K562 (cell line): ENCODE results near the gene SRSF11. TPM values are rescaled to one million over a fixed set of nuclear protein-coding genes. Genes with fewer than 3 reads are reported as not detected.

Experiments used
- KAT7 ChIP-seq: sonication (generic); formaldehyde crosslinking; IDR thresholded peaks from 2 replicates; pipeline ENCODE4 v1.8.0; 2022; ENCODE audit warnings: missing genetic modification reagents, mild to moderate bottlenecking, borderline replicate concordance
- LEF1 ChIP-seq: fragments of 450-650 bp; IDR thresholded peaks from 2 replicates; pipeline ENCODE4 v1.6.1; 2016; ENCODE audit warnings: mild to moderate bottlenecking
- MTA1 ChIP-seq: fragments of 450-650 bp; IDR thresholded peaks from 2 replicates; pipeline ENCODE4 v1.6.1; 2017; ENCODE audit warnings: borderline replicate concordance
- MYNN ChIP-seq, 2 experiments: sonication (generic); formaldehyde crosslinking in 1 of 2; IDR thresholded peaks; 2 replicates each; pipeline versions ENCODE4 v1.5.0 to v1.6.1; 2016 to 2020; ENCODE audit warnings: antibody characterized with exemption in 1 of 2, missing genetic modification reagents in 1 of 2
- NFE2 ChIP-seq: IDR thresholded peaks from 2 replicates; pipeline ENCODE4 v1.6.1; 2014; ENCODE audit warnings: antibody characterized with exemption, low read depth
- PPARD ChIP-seq: fragments of 250-450 bp; sonication (Bioruptor Pico); IDR thresholded peaks from 2 replicates; pipeline ENCODE4 v1.8.0; 2022; ENCODE audit warnings: inconsistent platforms, mild to moderate bottlenecking, moderate library complexity
- RBBP5 ChIP-seq: fragments of 200-600 bp; sonication (generic); IDR thresholded peaks from 2 replicates; pipeline ENCODE4 v1.6.1; 2012; ENCODE audit warnings: borderline replicate concordance, mild to moderate bottlenecking, low read length, control low read depth, inconsistent platforms; ENCODE audit not compliant: insufficient read depth, poor library complexity, severe bottlenecking
- RBFOX2 ChIP-seq: fragments of 200-400 bp; formaldehyde crosslinking; IDR thresholded peaks from 2 replicates; pipeline ENCODE4 v1.6.1; 2017; ENCODE audit warnings: low read depth, mild to moderate bottlenecking, low read length, moderate library complexity
- SNIP1 ChIP-seq: fragments of 450-650 bp; IDR thresholded peaks from 2 replicates; pipeline ENCODE4 v1.7.1; 2017; ENCODE audit warnings: low read depth, mild to moderate bottlenecking
- SUPT5H ChIP-seq: fragments of 450-650 bp; IDR thresholded peaks from 2 replicates; pipeline ENCODE4 v1.6.1; 2016
- TAF1 ChIP-seq: IDR thresholded peaks from 2 replicates; pipeline ENCODE4 v1.6.1; 2011; ENCODE audit warnings: mild to moderate bottlenecking, low read length, moderate library complexity; ENCODE audit not compliant: insufficient read depth, control insufficient read depth, severe bottlenecking; ENCODE audit errors: extremely low read depth
- TEAD2 ChIP-seq: fragments of 450-650 bp; IDR thresholded peaks from 2 replicates; pipeline ENCODE4 v1.6.1; 2016; ENCODE audit warnings: missing genetic modification characterization, control low read depth, missing compliant biosample characterization
- ZFX ChIP-seq: sonication (generic); formaldehyde crosslinking; IDR thresholded peaks from 2 replicates; pipeline ENCODE4 v1.8.0; 2022; ENCODE audit warnings: mild to moderate bottlenecking, missing genetic modification reagents, moderate library complexity
- polyA plus RNA-seq, 8 experiments: library from polyadenylated mRNA; depleted of rRNA in 4 of 8; stranded (reverse) in 5 of 8; unstranded in 3 of 8; fragments of >200 nt; fragmentation: Nextera tagmentation in 2 of 8; fragmentation: Illumina TruSeq in 1 of 8; extraction: Ambion mirVana in 2 of 8; extraction: Trizol in 1 of 8; gene quantifications; 2 replicates each; pipeline versions ENCODE4 v1.2.1 to v1.2.3, GENCODE V29; 2011 to 2014; ENCODE audit warnings: inconsistent platforms in 1 of 8, missing spikeins in 1 of 8
- total RNA-seq, 7 experiments: library from RNA; depleted of rRNA in 6 of 7; stranded (reverse); fragments of >200 nt in 6 of 7; fragmentation: Illumina TruSeq in 2 of 7; extraction: Trizol in 2 of 7; gene quantifications; 2 replicates each; pipeline versions ENCODE4 v1.2.1 to v1.2.3, GENCODE V29; 2011 to 2021; ENCODE audit warnings: low replicate concordance in 1 of 7
- TF ChIP-seq, protein P1 (sequence below): IDR thresholded peaks from 2 replicates; pipeline ENCODE4 v1.6.1; 2011; ENCODE audit warnings: borderline replicate concordance, low read depth, mild to moderate bottlenecking, moderate library complexity, low read length; ENCODE audit not compliant: insufficient read depth, poor library complexity, severe bottlenecking
- TF ChIP-seq, protein P2 (sequence below), 2 experiments: IDR thresholded peaks; 2 replicates each; pipeline ENCODE4 v1.6.1; 2012; ENCODE audit warnings: improper control_type of control experiment in 2 of 2, low read depth in 2 of 2, low read length in 2 of 2, borderline replicate concordance in 1 of 2
- TF ChIP-seq, protein P3 (sequence below): fragments of 250-450 bp; sonication (Bioruptor Pico); IDR thresholded peaks from 2 replicates; pipeline ENCODE4 v1.9.0; 2021; ENCODE audit warnings: mild to moderate bottlenecking, inconsistent platforms
- TF ChIP-seq, protein P4 (sequence below): fragments of 450-650 bp; IDR thresholded peaks from 2 replicates; pipeline ENCODE4 v1.7.1; 2018; ENCODE audit warnings: mild to moderate bottlenecking, low read depth; ENCODE audit not compliant: partially characterized antibody

The SRSF11 gene
- total and polyA plus RNA-seq, 9 of the 15 experiments (the other 6 are each of a cell fraction or from before 2014, with no cell fraction given) = 76.9 to 418 (median 190) TPM

DNA sequence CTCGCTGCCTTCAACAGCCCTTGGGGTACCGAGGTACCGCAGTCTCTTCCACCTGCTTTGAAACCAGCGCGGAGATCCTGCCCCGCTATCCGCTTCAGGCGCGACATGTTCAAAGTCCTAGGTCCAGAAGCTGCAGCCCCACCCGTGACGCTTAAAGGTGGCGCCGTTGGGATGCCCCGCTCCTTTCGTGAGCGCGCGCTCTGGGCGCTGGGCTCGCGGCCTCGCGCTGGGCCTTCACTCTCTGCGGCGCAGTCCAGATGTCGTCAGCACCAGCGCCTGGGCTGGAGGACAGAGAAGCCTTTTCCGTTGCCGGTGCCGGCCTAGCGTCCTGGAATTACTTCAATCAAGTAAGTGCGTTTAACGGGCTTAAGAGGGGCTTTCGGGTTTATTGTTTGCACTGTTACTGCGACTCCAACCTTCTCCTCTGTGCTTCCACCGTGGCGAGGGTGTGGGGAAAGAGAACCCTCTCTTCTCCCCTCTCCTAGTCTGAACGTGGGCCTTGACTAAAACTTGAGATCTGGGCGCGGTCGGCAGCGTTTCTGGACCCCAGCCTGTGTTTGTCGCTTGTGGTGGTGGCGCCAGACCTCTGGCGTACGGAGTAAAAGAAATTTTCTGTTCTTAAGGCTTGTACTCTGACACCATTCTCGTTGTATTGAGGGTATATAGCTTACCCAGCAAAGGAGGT is 15.6 kb upstream of the SRSF11 start, which contains the start of gene LRRC40 (continued):
- peak; percentile 55; the same call in 1 of the 2 replicates for TF ChIP-seq LEF1
- no peak; the same call in 1 of the 2 replicates for TF ChIP-seq MYNN (IDR thresholded peaks at IDR 0.05)
- no peak for TF ChIP-seq MYNN (CRISPR knock-in tag; IDR thresholded peaks at IDR 0.05)
- no peak for TF ChIP-seq SNIP1
- TF ChIP-seq RBBP5 = peak; percentile 95
- no peak for TF ChIP-seq TEAD2
- TF ChIP-seq, protein P1, sequence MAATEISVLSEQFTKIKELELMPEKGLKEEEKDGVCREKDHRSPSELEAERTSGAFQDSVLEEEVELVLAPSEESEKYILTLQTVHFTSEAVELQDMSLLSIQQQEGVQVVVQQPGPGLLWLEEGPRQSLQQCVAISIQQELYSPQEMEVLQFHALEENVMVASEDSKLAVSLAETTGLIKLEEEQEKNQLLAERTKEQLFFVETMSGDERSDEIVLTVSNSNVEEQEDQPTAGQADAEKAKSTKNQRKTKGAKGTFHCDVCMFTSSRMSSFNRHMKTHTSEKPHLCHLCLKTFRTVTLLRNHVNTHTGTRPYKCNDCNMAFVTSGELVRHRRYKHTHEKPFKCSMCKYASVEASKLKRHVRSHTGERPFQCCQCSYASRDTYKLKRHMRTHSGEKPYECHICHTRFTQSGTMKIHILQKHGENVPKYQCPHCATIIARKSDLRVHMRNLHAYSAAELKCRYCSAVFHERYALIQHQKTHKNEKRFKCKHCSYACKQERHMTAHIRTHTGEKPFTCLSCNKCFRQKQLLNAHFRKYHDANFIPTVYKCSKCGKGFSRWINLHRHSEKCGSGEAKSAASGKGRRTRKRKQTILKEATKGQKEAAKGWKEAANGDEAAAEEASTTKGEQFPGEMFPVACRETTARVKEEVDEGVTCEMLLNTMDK = peak; percentile 5
- TF ChIP-seq, protein P2, sequence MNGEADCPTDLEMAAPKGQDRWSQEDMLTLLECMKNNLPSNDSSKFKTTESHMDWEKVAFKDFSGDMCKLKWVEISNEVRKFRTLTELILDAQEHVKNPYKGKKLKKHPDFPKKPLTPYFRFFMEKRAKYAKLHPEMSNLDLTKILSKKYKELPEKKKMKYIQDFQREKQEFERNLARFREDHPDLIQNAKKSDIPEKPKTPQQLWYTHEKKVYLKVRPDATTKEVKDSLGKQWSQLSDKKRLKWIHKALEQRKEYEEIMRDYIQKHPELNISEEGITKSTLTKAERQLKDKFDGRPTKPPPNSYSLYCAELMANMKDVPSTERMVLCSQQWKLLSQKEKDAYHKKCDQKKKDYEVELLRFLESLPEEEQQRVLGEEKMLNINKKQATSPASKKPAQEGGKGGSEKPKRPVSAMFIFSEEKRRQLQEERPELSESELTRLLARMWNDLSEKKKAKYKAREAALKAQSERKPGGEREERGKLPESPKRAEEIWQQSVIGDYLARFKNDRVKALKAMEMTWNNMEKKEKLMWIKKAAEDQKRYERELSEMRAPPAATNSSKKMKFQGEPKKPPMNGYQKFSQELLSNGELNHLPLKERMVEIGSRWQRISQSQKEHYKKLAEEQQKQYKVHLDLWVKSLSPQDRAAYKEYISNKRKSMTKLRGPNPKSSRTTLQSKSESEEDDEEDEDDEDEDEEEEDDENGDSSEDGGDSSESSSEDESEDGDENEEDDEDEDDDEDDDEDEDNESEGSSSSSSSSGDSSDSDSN (IDR thresholded peaks at IDR 0.05; ENCODE audit: borderline replicate concordance in 1 of 2, low read depth in 2 of 2, low read length in 2 of 2) = 0 out of 4 replicates have a peak, but pooled peaks of 1 of the 2 experiments have one; percentile 17
- TF ChIP-seq SUPT5H = peak; percentile 86
- TF ChIP-seq KAT7 = peak; percentile 94
- no peak for TF ChIP-seq PPARD (CRISPR knock-in tag)
- TF ChIP-seq, protein P3, sequence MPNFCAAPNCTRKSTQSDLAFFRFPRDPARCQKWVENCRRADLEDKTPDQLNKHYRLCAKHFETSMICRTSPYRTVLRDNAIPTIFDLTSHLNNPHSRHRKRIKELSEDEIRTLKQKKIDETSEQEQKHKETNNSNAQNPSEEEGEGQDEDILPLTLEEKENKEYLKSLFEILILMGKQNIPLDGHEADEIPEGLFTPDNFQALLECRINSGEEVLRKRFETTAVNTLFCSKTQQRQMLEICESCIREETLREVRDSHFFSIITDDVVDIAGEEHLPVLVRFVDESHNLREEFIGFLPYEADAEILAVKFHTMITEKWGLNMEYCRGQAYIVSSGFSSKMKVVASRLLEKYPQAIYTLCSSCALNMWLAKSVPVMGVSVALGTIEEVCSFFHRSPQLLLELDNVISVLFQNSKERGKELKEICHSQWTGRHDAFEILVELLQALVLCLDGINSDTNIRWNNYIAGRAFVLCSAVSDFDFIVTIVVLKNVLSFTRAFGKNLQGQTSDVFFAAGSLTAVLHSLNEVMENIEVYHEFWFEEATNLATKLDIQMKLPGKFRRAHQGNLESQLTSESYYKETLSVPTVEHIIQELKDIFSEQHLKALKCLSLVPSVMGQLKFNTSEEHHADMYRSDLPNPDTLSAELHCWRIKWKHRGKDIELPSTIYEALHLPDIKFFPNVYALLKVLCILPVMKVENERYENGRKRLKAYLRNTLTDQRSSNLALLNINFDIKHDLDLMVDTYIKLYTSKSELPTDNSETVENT (CRISPR knock-in tag) = peak; percentile 40; the same call in 1 of the 2 replicates
- peak; percentile 58 for TF ChIP-seq NFE2
- peak; percentile 85 for TF ChIP-seq TAF1
- TF ChIP-seq, protein P4, sequence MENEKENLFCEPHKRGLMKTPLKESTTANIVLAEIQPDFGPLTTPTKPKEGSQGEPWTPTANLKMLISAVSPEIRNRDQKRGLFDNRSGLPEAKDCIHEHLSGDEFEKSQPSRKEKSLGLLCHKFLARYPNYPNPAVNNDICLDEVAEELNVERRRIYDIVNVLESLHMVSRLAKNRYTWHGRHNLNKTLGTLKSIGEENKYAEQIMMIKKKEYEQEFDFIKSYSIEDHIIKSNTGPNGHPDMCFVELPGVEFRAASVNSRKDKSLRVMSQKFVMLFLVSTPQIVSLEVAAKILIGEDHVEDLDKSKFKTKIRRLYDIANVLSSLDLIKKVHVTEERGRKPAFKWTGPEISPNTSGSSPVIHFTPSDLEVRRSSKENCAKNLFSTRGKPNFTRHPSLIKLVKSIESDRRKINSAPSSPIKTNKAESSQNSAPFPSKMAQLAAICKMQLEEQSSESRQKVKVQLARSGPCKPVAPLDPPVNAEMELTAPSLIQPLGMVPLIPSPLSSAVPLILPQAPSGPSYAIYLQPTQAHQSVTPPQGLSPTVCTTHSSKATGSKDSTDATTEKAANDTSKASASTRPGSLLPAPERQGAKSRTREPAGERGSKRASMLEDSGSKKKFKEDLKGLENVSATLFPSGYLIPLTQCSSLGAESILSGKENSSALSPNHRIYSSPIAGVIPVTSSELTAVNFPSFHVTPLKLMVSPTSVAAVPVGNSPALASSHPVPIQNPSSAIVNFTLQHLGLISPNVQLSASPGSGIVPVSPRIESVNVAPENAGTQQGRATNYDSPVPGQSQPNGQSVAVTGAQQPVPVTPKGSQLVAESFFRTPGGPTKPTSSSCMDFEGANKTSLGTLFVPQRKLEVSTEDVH = peak; percentile 92
- TF ChIP-seq RBFOX2 = peak; percentile 95
- peak; percentile 99 for TF ChIP-seq MTA1
- TF ChIP-seq ZFX (CRISPR knock-in tag) = peak; percentile 99
